Body of pancreas (tissue), 4 donors: Measurements from ENCODE around the gene SLC25A30.

Experiments
- CTCF ChIP-seq, 7 experiments: fragments of 450-650 bp in 4 of 7; fragments of 200-600 bp in 3 of 7; sonication (generic) in 3 of 7; IDR thresholded peaks; one replicate each; pipeline ENCODE4 v1.5.1; 2016 to 2019; ENCODE audit warnings: antibody characterized with exemption in 7 of 7
- POLR2A ChIP-seq, 3 donors: fragments of 450-650 bp; IDR thresholded peaks; one replicate each; pipeline ENCODE4 v1.6.1; 2016; ENCODE audit warnings: antibody characterized with exemption in 3 of 3, mild to moderate bottlenecking in 2 of 3

DNA sequence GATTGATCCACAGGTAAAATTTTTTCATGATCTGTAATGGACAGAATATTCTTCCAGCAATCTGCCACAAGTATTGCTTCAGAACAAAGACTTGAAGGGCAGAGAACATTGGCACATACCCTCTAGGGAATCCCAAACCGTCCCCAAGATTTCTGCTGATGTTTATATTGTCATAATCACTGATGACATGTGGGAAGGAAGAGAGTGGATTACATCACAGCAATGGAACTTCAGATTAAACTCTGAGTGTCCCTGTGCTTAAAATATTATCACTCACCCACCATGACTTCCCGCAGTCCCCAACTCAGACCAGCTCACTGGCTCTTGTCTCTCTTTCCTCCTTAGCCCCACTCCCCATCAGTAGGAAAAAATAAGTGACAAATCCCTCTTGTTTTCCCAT, 68.7 kb downstream of the SLC25A30 start:
- TF ChIP-seq CTCF (IDR thresholded peaks at IDR 0.05): no peak
- no peak for TF ChIP-seq POLR2A (IDR thresholded peaks at IDR 0.05)
